ENCODE measurements around the gene TEX19.

Gene TEX19

GRCh38 chr17:82331345-82331939, 27.6 kb upstream of the TEX19 start:
- no peak for TF ChIP-seq CTCF (IDR thresholded peaks at IDR 0.05; ENCODE audit: control insufficient read depth, insufficient read depth, low read depth, low read length, missing control alignments)
- H3K4me3 ChIP-seq (ENCODE audit: control insufficient read depth, low read depth, low read length) = no peak overlapping the region
- no peak for DNase-seq (ENCODE audit: low read depth)

DNA sequence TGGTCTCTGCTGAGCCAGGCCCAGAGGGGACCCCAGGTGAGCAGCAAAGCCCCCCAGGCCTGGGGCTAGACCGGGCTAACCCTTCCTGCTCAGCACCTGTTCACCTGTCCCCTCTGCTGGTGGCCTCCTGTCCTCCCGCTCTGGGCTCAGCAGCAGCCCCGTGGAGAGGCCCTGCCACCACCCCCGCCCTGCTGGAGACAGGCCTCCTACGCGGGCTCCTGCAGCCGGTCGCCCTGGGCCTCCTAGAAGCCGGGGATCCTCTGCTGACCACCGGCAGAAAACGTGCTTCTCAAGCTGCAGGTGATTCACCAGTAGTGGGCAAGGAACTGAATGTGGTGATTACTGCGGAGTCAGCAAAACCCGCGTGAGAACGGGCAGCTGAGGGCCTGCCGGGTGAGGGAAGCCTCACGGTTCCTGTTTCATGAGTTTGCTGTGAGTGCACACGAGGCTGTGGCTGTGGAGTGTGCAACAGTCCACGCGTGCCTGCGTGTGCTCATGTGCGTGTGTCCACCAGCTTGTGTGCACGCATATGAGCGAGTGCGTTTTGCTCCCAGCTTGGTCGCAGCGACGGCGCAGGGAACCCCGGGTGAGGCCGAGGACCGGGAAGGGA, 26.3 kb upstream of the TEX19 start:
- TF ChIP-seq CTCF (IDR thresholded peaks at IDR 0.05; ENCODE audit: control insufficient read depth, insufficient read depth, low read depth, low read length, missing control alignments) = no peak
- peak overlapping the region; percentile 63 for H3K4me3 ChIP-seq (ENCODE audit: control insufficient read depth, low read depth, low read length)
- DNase-seq (ENCODE audit: low read depth) = no peak

GRCh38 chr17:82333279-82334171, 25.5 kb upstream of the TEX19 start, which contains the start of gene SECTM1:
SECTM1 (minus strand) TSS chr17:82333766; CDS start chr17:82327240, 6,526 bp downstream.
- peak within 1 kb of the TSS; percentile 63 for H3K4me3 ChIP-seq (ENCODE audit: control insufficient read depth, low read depth, low read length)
- TF ChIP-seq CTCF (IDR thresholded peaks at IDR 0.05; ENCODE audit: control insufficient read depth, insufficient read depth, low read depth, low read length, missing control alignments) = no peak
- DNase-seq (ENCODE audit: low read depth) = no peak

- DNase-seq (ENCODE audit: low read depth) = no peak
- no peak for TF ChIP-seq CTCF (IDR thresholded peaks at IDR 0.05; ENCODE audit: control insufficient read depth, insufficient read depth, low read depth, low read length, missing control alignments)
- peak overlapping the region; percentile 63 for H3K4me3 ChIP-seq (ENCODE audit: control insufficient read depth, low read depth, low read length)
Measured at GRCh38 chr17:82334204-82334621, 24.8 kb upstream of the TEX19 start.

DNA sequence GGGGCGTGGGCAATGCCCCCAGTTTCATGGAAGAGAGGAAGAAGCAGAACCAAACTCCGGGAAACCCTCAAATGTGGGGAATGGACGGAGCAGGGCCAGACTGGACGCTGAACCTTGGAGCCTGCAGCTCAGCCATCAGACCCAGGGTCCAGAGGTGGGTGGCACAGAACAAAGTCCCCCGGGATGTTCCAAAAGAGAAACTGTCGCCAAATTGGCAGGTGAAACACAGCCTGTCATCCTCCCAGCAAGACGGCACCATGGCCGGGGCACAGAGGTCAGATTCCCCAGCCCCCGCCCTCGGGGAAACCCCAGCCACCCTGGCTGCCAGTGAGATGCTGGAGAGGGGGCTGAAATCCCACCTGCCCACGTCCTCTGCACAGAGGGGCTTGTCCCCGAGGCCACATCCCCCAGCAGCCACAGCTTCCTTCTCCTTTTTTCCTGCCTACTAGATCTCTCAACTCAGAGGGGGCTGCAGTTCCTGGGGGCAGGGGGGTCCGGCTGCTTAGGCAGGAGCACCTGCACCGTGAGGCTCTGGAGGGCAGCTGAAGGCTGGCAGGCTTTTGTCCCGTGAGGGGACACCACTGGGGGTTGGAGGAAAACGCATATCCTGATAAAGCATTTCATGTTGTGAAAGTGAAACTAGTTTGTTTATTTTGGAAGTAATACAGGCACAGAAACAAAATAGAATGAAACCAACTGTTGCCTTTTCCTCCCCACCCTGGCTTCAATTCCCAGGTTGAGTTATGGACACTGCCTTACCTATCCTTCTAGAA, 24.2 kb upstream of the TEX19 start:
- peak overlapping the region; percentile 32 for H3K4me3 ChIP-seq (ENCODE audit: control insufficient read depth, low read depth, low read length)
- DNase-seq (ENCODE audit: low read depth) = no peak
- TF ChIP-seq CTCF (IDR thresholded peaks at IDR 0.05; ENCODE audit: control insufficient read depth, insufficient read depth, low read depth, low read length, missing control alignments) = no peak
